Right lobe of liver (tissue), 4 donors: ENCODE measurements around the gene EIF2B1.

ENCODE experiments used
- CTCF ChIP-seq, 4 donors: fragments of 200-600 bp in 3 of 4; fragments of 450-650 bp in 1 of 4; IDR thresholded peaks; one replicate each; pipeline versions ENCODE4 v1.5.1 to v1.8.0; 2016 to 2022; ENCODE audit warnings: antibody characterized with exemption in 4 of 4, mild to moderate bottlenecking in 2 of 4
- POLR2A ChIP-seq: fragments of 450-650 bp; IDR thresholded peaks from one replicate; pipeline ENCODE4 v1.6.1; 2017; ENCODE audit warnings: antibody characterized with exemption, mild to moderate bottlenecking
- donor health status: DM: no; HTN: no; CAD: no.
- donor health status: DM: no; HTN: no; CAD: no.
- donor health status: DM: no; HTN: yes; CAD: no.

- TF ChIP-seq CTCF (IDR thresholded peaks at IDR 0.05) = no peak
- no peak for TF ChIP-seq POLR2A
These were observed 52.7 kb downstream of the EIF2B1 start for GRCh38 chr12:123580772-123581171.
